DND-41 (cell line): ENCODE measurements around the gene GUCA1A.

Experiments used
- CTCF ChIP-seq: IDR thresholded peaks from 2 replicates; pipeline ENCODE4 v1.5.1; 2012; ENCODE audit warnings: borderline replicate concordance, low read length, moderate library complexity, mild to moderate bottlenecking; ENCODE audit not compliant: poor library complexity, severe bottlenecking; ENCODE audit errors: extremely low read depth
- EZH2 ChIP-seq: IDR thresholded peaks from 3 replicates; pipeline ENCODE4 v1.6.1; 2012; ENCODE audit warnings: borderline replicate concordance, low read depth, mild to moderate bottlenecking, moderate library complexity, low read length, inconsistent platforms; ENCODE audit not compliant: severe bottlenecking

GRCh38 chr6:42222448-42222847, 49.3 kb downstream of the GUCA1A start:
- TF ChIP-seq CTCF (no peak), EZH2 (no peak)
